SU-DHL-6 (cell line): ENCODE data around the gene MDK.

Source experiments
- H2AFZ ChIP-seq: fragments of 200-600 bp; sonication (generic); 2 replicates; pipeline ENCODE4 v1.6.1; 2014; ENCODE audit warnings: low read depth, mild to moderate bottlenecking, moderate library complexity, mixed read lengths, antibody characterized with exemption, low read length; ENCODE audit not compliant: severe bottlenecking
- H3F3A ChIP-seq: fragments of 200-600 bp; shearing (Covaris generic); 2 replicates; pipeline ENCODE4 v1.6.0; 2016; ENCODE audit warnings: antibody characterized with exemption, mild to moderate bottlenecking; ENCODE audit not compliant: insufficient read depth
- H3K27ac ChIP-seq: fragments of 200-600 bp; sonication (generic); 2 replicates; pipeline ENCODE4 v1.5.1; 2016; ENCODE audit warnings: low read depth, mild to moderate bottlenecking, low read length, moderate library complexity, mixed read lengths
- H3K27me3 ChIP-seq: fragments of 200-600 bp; sonication (generic), shearing (Covaris generic); 2 replicates; pipeline ENCODE4 v1.6.0; 2014; ENCODE audit warnings: mild to moderate bottlenecking, low read length
- H3K36me3 ChIP-seq: fragments of 200-600 bp; sonication (generic); 2 replicates; pipeline ENCODE4 v1.6.1; 2014; ENCODE audit warnings: mild to moderate bottlenecking, low read length, mixed read lengths
- H3K4me2 ChIP-seq: fragments of 300-600, 200-600 bp; shearing (Covaris generic), sonication (generic); 2 replicates; pipeline ENCODE4 v1.6.0; 2014; ENCODE audit warnings: low read length, low read depth, mild to moderate bottlenecking; ENCODE audit not compliant: poor library complexity, severe bottlenecking
- H3K4me3 ChIP-seq: fragments of 200-600 bp; sonication (generic); 2 replicates; pipeline ENCODE4 v1.5.1; 2014; ENCODE audit warnings: antibody characterized with exemption, low read length, mild to moderate bottlenecking, mixed read lengths; ENCODE audit not compliant: insufficient read depth, poor library complexity, severe bottlenecking
- H3K79me2 ChIP-seq: fragments of 200-600 bp; sonication (generic); 2 replicates; pipeline ENCODE4 v1.6.1; 2014; ENCODE audit warnings: mild to moderate bottlenecking, low read length, moderate library complexity; ENCODE audit not compliant: insufficient read depth
- H3K9ac ChIP-seq: fragments of 200-600 bp; sonication (generic); 2 replicates; pipeline ENCODE4 v1.7.0; 2014; ENCODE audit warnings: mild to moderate bottlenecking, low read length
- H3K9me2 ChIP-seq: fragments of 200-600 bp; sonication (generic); replicated peaks from 2 replicates; pipeline ENCODE4 v1.6.1; 2014; ENCODE audit warnings: low read length; ENCODE audit not compliant: insufficient read depth
- H3K9me3 ChIP-seq: fragments of 200-600 bp; sonication (generic); 2 replicates; pipeline ENCODE4 v1.6.1; 2014; ENCODE audit warnings: low read length, mixed read lengths; ENCODE audit not compliant: insufficient read depth
- H4K20me1 ChIP-seq: fragments of 200-600 bp; sonication (generic); 2 replicates; pipeline ENCODE4 v1.6.1; 2014; ENCODE audit warnings: low read depth, mild to moderate bottlenecking, antibody characterized with exemption, low read length, moderate library complexity, mixed read lengths
- EZH2phosphoT487 ChIP-seq: fragments of 200-600 bp; sonication (generic), shearing (Covaris generic); conservative IDR thresholded peaks from 2 replicates; pipeline ENCODE4 v1.6.1; 2018; ENCODE audit warnings: mild to moderate bottlenecking, antibody characterized with exemption, low read length, moderate library complexity, mixed read lengths
- TF ChIP-seq, protein P1 (sequence below): fragments of 200-600 bp; sonication (generic); IDR thresholded peaks from one replicate; pipeline ENCODE4 v1.5.1; 2017; ENCODE audit warnings: antibody characterized with exemption, mild to moderate bottlenecking, low read length, moderate library complexity; ENCODE audit not compliant: insufficient read depth, poor library complexity, severe bottlenecking

The MDK gene

DNA sequence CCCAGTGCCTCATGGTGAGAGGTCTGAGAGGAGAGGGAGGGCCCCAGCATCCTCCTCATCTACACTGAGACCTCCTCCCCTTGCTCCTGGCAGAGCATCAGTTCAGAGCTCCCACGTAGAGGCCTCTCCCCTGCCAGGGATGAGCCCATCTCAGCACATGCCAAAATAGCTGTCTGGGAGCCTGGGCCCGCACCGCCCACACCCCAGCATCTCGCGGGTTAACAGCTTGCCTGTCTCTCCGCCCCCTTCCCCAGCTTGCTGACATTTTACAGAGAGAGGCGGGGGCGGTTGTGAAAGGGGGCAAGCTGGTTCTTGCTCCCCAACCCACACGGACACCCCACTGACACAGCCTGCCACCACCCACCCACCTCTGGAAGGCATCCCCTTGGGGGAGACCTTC is 27.8 kb upstream of the MDK start:
- H3K4me3 ChIP-seq: no peak overlapping the region
- no peaks in the 10 kb centered on the region for H3K36me3 ChIP-seq
- H3K9me3 ChIP-seq: no peaks in the 10 kb centered on the region
- TF ChIP-seq EZH2phosphoT487: no peak
- TF ChIP-seq, protein P1, sequence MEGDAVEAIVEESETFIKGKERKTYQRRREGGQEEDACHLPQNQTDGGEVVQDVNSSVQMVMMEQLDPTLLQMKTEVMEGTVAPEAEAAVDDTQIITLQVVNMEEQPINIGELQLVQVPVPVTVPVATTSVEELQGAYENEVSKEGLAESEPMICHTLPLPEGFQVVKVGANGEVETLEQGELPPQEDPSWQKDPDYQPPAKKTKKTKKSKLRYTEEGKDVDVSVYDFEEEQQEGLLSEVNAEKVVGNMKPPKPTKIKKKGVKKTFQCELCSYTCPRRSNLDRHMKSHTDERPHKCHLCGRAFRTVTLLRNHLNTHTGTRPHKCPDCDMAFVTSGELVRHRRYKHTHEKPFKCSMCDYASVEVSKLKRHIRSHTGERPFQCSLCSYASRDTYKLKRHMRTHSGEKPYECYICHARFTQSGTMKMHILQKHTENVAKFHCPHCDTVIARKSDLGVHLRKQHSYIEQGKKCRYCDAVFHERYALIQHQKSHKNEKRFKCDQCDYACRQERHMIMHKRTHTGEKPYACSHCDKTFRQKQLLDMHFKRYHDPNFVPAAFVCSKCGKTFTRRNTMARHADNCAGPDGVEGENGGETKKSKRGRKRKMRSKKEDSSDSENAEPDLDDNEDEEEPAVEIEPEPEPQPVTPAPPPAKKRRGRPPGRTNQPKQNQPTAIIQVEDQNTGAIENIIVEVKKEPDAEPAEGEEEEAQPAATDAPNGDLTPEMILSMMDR: no peak
- H3K9ac ChIP-seq: no peak overlapping the region
- peaks cover 46% of the 10 kb centered on the region for H3K79me2 ChIP-seq
- no peak overlapping the region for H2AFZ ChIP-seq
- H3K4me2 ChIP-seq: no peak overlapping the region
- H3K9me2 ChIP-seq: no peaks in the 10 kb centered on the region
- H3F3A ChIP-seq: no peaks in the 10 kb centered on the region
- no peaks in the 10 kb centered on the region for H3K27me3 ChIP-seq
- H3K27ac ChIP-seq: no peak overlapping the region
- H4K20me1 ChIP-seq: 0 out of 2 replicates have a peak, but pooled peaks cover 6% of the 10 kb centered on the region

DNA sequence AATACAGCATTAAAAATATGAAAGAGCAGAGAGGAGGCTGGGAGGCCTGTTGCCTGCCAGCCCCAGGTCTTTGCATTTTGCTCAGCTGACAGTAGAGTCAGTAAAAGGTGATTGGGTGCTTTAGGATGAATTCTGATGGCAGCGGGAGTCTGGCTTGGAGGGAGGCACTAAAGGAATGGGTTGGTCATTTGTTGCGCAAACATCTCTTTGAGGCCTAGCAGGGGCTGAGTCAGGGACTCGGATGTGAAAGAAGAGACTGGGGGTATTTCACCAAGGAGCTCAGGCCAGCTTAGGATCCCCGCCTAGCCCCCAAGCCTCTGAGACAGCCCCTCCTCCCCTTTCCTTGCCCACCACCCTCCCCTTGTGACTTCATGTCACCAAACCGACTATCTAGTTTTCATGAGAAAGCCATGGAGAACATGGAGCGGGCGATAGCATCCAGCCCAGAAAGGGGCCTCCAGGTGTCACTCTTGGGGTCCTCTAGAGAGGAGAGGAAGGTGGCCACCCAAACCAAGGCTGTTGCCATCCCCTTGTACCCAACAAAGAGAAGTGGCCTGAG is 24.5 kb upstream of the MDK start:
- Histone ChIP-seq H3K27me3 (no peaks in the 10 kb centered on the region), H4K20me1 (0 out of 2 replicates have a peak, but pooled peaks cover 6% of the 10 kb centered on the region), H3K9ac (no peak overlapping the region), H3K9me3 (no peaks in the 10 kb centered on the region), H3K79me2 (peaks cover 26% of the 10 kb centered on the region; the same call in 1 of the 2 replicates), H3K9me2 (no peaks in the 10 kb centered on the region), H3K36me3 (no peaks in the 10 kb centered on the region), H2AFZ (no peak overlapping the region), H3K4me3 (no peak overlapping the region), H3K27ac (no peak overlapping the region), H3F3A (no peaks in the 10 kb centered on the region), H3K4me2 (no peak overlapping the region)
- TF ChIP-seq EZH2phosphoT487: no peak
- TF ChIP-seq, protein P1: no peak

DNA sequence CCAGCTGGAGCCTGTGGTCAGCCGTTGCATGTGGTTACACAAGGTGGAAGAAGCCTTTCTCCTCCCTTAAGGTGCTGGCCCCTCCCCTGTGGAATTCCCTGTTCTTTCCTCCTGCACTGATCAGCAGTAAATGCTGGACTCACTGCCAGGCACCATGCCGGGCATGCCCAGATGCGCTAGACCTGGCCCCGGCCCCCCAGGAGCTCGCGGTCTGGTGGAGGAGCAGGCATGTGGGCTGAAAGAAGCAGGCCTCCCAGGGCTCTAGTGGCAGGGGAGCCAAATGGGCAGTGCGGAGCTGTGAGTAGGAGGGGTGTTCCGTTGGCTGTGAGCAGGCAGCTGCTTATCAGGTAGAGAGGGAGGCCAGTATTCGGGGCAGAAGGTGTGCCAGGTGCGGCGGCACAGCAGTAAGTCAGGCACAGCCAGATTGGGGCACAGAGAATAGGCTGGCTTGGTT is 24.0 kb upstream of the MDK start:
- TF ChIP-seq, protein P1: no peak
- TF ChIP-seq EZH2phosphoT487: no peak
- Histone ChIP-seq H3K9me3 (no peaks in the 10 kb centered on the region), H3K9me2 (no peaks in the 10 kb centered on the region), H3K4me2 (no peak overlapping the region), H3K9ac (no peak overlapping the region), H3K27me3 (no peaks in the 10 kb centered on the region), H3K4me3 (no peak overlapping the region), H4K20me1 (0 out of 2 replicates have a peak, but pooled peaks cover 6% of the 10 kb centered on the region), H3F3A (no peaks in the 10 kb centered on the region), H3K36me3 (no peaks in the 10 kb centered on the region), H3K27ac (no peak overlapping the region), H3K79me2 (peaks cover 26% of the 10 kb centered on the region; the same call in 1 of the 2 replicates), H2AFZ (no peak overlapping the region)
